Activated naive CD8-positive, alpha-beta T cell treated with anti-CD3 and anti-CD28 coated beads, Interleukin-2, amount 50 U/mL, for 24 hours (primary cell): ENCODE results near the gene PRRC2A.

ENCODE experiments used
- ATAC-seq: fragments of 150-1000 bp; cut with Tn5 transposase; one replicate; pipeline ENCODE4 v1.10.0; 2021
- DNase-seq: peaks from one replicate; pipeline ENCODE4 v3.0.0; 2021
- H3K27ac Mint-ChIP-seq: one replicate; pipeline ENCODE4 v1.8.0; 2021; ENCODE audit warnings: mild to moderate bottlenecking, mixed read lengths
- H3K27me3 Mint-ChIP-seq: one replicate; pipeline ENCODE4 v1.8.0; 2021; ENCODE audit warnings: mixed read lengths
- H3K36me3 Mint-ChIP-seq: one replicate; pipeline ENCODE4 v1.8.0; 2021; ENCODE audit warnings: low read depth, mixed read lengths
- H3K4me1 Mint-ChIP-seq: one replicate; pipeline ENCODE4 v1.8.0; 2021; ENCODE audit warnings: mixed read lengths
- H3K4me3 Mint-ChIP-seq: one replicate; pipeline ENCODE4 v1.8.0; 2021; ENCODE audit warnings: mild to moderate bottlenecking, moderate library complexity, mixed read lengths
- H3K9me3 Mint-ChIP-seq: one replicate; pipeline ENCODE4 v1.8.0; 2021; ENCODE audit warnings: mixed read lengths

PRRC2A gene

DNA sequence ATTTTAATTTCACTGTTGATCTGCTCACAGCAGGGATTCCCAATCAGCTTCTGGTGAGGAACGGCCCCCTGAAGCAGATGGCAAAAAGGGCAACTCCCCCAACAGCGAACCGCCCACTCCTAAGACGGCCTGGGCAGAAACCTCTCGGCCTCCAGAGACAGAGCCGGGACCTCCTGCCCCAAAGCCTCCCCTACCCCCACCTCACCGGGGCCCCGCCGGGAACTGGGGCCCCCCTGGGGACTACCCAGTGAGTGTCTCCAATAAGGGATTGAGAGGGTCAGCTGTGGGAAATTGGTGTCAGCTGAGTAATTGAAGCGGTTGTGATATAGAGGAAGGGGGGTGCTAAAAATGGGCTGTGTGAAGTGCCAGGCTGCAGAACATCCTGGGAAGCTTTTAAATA is 6.4 kb downstream of the PRRC2A start:
- H3K27ac Mint-ChIP-seq = no peak overlapping the region
- no peaks in the 10 kb centered on the region for H3K27me3 Mint-ChIP-seq
- H3K4me1 Mint-ChIP-seq = peaks cover 19% of the 10 kb centered on the region
- H3K9me3 Mint-ChIP-seq = no peaks in the 10 kb centered on the region
- H3K4me3 Mint-ChIP-seq = no peak overlapping the region
- DNase-seq (no peak), ATAC-seq (no peak)
- H3K36me3 Mint-ChIP-seq = peaks cover 79% of the 10 kb centered on the region

DNA sequence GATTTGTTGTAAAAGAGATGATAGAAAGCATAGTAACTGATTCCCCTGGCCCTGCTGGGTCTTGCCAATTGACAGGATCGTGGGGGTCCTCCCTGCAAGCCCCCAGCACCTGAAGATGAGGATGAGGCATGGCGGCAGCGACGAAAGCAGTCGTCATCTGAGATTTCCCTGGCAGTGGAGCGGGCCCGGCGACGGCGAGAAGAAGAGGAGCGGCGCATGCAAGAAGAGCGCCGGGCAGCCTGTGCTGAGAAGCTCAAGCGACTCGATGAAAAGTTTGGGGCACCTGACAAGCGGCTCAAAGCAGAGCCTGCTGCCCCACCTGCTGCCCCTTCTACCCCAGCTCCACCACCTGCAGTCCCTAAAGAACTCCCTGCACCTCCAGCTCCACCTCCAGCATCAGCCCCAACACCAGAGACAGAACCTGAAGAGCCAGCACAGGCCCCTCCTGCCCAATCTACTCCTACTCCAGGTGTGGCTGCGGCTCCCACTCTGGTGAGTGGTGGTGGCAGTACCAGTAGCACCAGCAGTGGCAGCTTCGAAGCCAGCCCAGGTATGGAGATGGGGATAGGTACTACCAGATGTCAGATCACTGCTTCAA is 7.3 kb downstream of the PRRC2A start:
- no peaks in the 10 kb centered on the region for H3K9me3 Mint-ChIP-seq
- peaks cover 73% of the 10 kb centered on the region for H3K36me3 Mint-ChIP-seq
- ATAC-seq (no peak), DNase-seq (no peak)
- H3K4me1 Mint-ChIP-seq = peaks cover 11% of the 10 kb centered on the region
- H3K27ac Mint-ChIP-seq = no peak overlapping the region
- H3K27me3 Mint-ChIP-seq = no peaks in the 10 kb centered on the region
- H3K4me3 Mint-ChIP-seq = no peak overlapping the region

- no peaks in the 10 kb centered on the region for H3K9me3 Mint-ChIP-seq
- H3K27ac Mint-ChIP-seq = peak overlapping the region; percentile 59
- peaks cover 68% of the 10 kb centered on the region for H3K36me3 Mint-ChIP-seq
- no peaks in the 10 kb centered on the region for H3K27me3 Mint-ChIP-seq
- DNase-seq (no peak), ATAC-seq (no peak)
- H3K4me3 Mint-ChIP-seq = no peak overlapping the region
- peaks cover 3% of the 10 kb centered on the region for H3K4me1 Mint-ChIP-seq
Measured at GRCh38 chr6:31629014-31629413, 8.5 kb downstream of the PRRC2A start.

DNA sequence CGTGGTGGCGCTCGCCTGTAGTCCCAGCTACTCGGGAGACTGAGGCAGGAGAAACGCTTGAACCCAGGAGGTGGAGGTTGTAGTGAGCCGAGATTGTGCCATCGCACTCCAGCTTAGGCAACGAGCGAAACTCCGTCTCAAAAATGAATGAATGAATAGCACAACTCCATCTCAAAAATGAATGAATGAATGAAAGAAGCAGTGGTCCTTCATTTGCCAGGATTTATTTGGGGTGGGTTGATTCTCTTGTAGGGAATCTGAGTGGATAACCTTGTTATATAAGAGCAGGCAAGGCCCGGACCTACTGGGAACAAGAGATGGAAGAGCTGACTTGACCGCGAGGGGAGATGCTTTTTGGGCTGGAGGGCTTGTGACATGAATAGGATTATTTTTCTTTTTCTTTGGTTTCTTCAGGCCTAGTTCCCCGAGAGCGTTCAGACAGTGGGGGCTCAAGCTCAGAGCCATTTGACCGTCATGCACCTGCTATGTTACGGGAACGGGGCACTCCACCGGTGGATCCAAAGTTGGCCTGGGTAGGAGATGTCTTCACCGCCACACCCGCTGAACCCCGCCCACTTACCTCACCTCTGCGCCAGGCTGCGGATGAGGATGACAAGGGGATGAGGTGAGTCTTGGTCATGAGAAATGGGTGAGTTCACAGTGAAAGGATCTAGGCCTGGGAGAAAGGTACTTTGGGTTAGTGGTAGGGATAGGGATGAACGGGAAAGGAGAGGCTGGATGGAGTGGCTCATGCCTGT is 9.8 kb downstream of the PRRC2A start:
- Mint-ChIP-seq H3K4me3 (no peak overlapping the region), H3K27ac (no peak overlapping the region), H3K4me1 (peaks cover 3% of the 10 kb centered on the region), H3K36me3 (peaks cover 68% of the 10 kb centered on the region), H3K9me3 (no peaks in the 10 kb centered on the region), H3K27me3 (no peaks in the 10 kb centered on the region)
- ATAC-seq (no peak), DNase-seq (no peak)

DNA sequence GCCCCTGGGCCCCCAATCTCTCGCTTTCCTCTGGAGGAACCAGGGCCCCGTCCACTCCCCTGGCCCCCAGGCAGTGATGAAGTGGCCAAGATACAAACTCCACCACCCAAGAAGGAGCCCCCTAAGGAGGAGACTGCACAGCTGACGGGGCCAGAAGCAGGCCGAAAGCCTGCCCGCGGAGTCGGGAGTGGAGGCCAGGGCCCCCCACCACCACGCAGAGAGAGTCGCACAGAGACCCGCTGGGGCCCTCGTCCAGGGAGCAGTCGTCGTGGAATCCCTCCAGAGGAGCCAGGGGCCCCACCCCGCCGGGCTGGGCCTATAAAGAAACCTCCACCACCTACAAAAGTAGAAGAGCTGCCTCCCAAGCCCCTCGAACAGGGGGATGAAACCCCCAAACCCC is 10.7 kb downstream of the PRRC2A start:
- no peaks in the 10 kb centered on the region for H3K27me3 Mint-ChIP-seq
- no peak overlapping the region for H3K4me3 Mint-ChIP-seq
- DNase-seq (no peak), ATAC-seq (no peak)
- H3K4me1 Mint-ChIP-seq = peaks cover 3% of the 10 kb centered on the region
- peaks cover 63% of the 10 kb centered on the region for H3K36me3 Mint-ChIP-seq
- H3K27ac Mint-ChIP-seq = no peak overlapping the region
- no peaks in the 10 kb centered on the region for H3K9me3 Mint-ChIP-seq

DNA sequence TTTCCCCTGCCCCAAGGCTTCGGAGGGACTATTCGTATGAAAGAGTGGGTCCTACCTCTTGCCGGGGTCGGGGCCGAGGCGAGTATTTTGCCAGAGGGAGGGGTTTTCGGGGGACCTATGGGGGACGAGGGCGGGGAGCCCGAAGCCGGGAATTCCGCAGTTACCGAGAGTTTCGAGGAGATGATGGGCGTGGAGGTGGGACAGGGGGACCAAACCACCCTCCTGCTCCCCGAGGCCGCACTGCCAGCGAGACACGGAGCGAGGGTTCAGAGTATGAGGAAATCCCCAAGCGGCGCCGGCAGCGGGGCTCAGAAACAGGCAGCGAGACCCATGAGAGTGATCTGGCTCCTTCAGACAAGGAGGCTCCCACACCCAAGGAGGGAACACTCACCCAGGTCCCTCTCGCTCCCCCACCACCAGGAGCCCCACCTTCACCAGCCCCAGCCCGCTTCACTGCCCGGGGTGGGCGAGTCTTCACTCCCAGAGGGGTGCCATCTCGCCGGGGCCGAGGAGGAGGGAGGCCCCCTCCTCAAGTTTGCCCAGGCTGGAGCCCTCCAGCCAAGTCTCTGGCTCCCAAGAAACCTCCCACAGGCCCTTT is 11.3 kb downstream of the PRRC2A start:
- Mint-ChIP-seq H3K4me3 (no peak overlapping the region), H3K27ac (no peak overlapping the region), H3K36me3 (peaks cover 63% of the 10 kb centered on the region), H3K9me3 (no peaks in the 10 kb centered on the region), H3K4me1 (peaks cover 2% of the 10 kb centered on the region), H3K27me3 (no peaks in the 10 kb centered on the region)
- ATAC-seq (no peak), DNase-seq (no peak)

DNA sequence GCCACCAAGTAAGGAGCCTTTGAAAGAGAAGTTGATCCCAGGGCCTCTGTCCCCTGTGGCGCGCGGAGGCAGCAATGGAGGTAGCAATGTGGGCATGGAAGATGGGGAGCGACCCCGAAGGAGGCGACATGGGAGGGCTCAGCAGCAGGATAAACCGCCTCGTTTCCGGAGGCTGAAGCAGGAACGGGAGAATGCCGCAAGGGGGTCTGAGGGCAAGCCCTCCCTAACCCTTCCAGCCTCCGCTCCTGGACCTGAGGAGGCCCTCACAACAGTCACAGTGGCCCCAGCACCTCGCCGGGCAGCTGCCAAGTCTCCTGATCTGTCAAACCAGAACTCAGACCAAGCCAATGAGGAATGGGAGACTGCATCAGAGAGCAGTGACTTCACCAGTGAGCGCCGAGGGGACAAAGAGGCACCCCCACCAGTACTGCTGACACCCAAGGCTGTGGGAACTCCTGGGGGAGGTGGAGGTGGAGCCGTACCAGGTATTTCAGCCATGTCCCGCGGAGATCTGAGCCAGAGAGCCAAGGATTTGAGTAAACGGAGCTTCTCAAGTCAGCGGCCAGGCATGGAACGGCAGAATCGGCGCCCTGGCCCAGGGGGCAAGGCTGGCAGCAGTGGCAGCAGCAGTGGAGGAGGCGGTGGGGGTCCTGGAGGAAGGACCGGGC is 11.9 kb downstream of the PRRC2A start:
- no peaks in the 10 kb centered on the region for H3K9me3 Mint-ChIP-seq
- H3K27ac Mint-ChIP-seq = no peak overlapping the region
- H3K4me3 Mint-ChIP-seq = no peak overlapping the region
- H3K36me3 Mint-ChIP-seq = peaks cover 63% of the 10 kb centered on the region
- ATAC-seq (no peak), DNase-seq (no peak)
- peaks cover 2% of the 10 kb centered on the region for H3K4me1 Mint-ChIP-seq
- no peaks in the 10 kb centered on the region for H3K27me3 Mint-ChIP-seq

GRCh38 chr6:31633447-31633846 is 12.9 kb downstream of the PRRC2A start:
- ATAC-seq (no peak), DNase-seq (no peak)
- H3K9me3 Mint-ChIP-seq = no peaks in the 10 kb centered on the region
- no peaks in the 10 kb centered on the region for H3K27me3 Mint-ChIP-seq
- peaks cover 58% of the 10 kb centered on the region for H3K36me3 Mint-ChIP-seq
- H3K4me1 Mint-ChIP-seq = peaks cover 2% of the 10 kb centered on the region
- H3K27ac Mint-ChIP-seq = peak overlapping the region; percentile 31
- H3K4me3 Mint-ChIP-seq = no peak overlapping the region

DNA sequence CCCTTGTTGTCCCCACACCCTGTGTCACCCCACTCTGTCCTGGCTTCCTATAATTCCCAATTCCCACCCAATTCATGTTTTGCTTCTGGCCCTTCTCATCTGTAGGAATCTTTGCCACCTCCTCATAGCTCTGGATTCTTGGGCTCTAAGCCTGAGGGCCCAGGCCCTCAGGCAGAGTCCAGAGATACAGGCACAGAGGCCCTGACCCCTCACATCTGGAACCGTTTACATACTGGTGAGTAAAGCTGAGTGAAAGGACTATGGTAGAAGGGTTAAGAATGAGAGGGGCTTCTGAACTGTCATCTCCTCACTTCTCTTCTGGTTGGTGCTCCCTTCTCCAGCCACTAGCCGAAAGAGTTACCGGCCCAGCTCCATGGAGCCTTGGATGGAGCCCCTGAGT is 13.6 kb downstream of the PRRC2A start:
- H3K27me3 Mint-ChIP-seq = no peaks in the 10 kb centered on the region
- H3K27ac Mint-ChIP-seq = peak overlapping the region; percentile 24
- DNase-seq (no peak), ATAC-seq (no peak)
- no peaks in the 10 kb centered on the region for H3K9me3 Mint-ChIP-seq
- H3K36me3 Mint-ChIP-seq = peaks cover 55% of the 10 kb centered on the region
- H3K4me1 Mint-ChIP-seq = peaks cover 7% of the 10 kb centered on the region
- no peak overlapping the region for H3K4me3 Mint-ChIP-seq

- ATAC-seq (no peak), DNase-seq (no peak)
- H3K27me3 Mint-ChIP-seq = no peaks in the 10 kb centered on the region
- H3K4me3 Mint-ChIP-seq = no peak overlapping the region
- H3K27ac Mint-ChIP-seq = no peak overlapping the region
- no peaks in the 10 kb centered on the region for H3K9me3 Mint-ChIP-seq
- H3K4me1 Mint-ChIP-seq = peaks cover 15% of the 10 kb centered on the region
- peaks cover 57% of the 10 kb centered on the region for H3K36me3 Mint-ChIP-seq
Measured at GRCh38 chr6:31634969-31635575, 14.6 kb downstream of the PRRC2A start.

- ATAC-seq (no peak), DNase-seq (no peak)
- H3K27ac Mint-ChIP-seq = no peak overlapping the region
- H3K4me1 Mint-ChIP-seq = peaks cover 18% of the 10 kb centered on the region
- peaks cover 53% of the 10 kb centered on the region for H3K36me3 Mint-ChIP-seq
- H3K27me3 Mint-ChIP-seq = no peaks in the 10 kb centered on the region
- H3K9me3 Mint-ChIP-seq = no peaks in the 10 kb centered on the region
- H3K4me3 Mint-ChIP-seq = no peak overlapping the region
Measured at GRCh38 chr6:31636698-31637596, 16.4 kb downstream of the PRRC2A start.

GRCh38 chr6:31639043-31639442 is 18.5 kb downstream of the PRRC2A start:
- DNase-seq (no peak), ATAC-seq (no peak)
- H3K4me1 Mint-ChIP-seq = peaks cover 18% of the 10 kb centered on the region
- no peak overlapping the region for H3K4me3 Mint-ChIP-seq
- peaks cover 47% of the 10 kb centered on the region for H3K36me3 Mint-ChIP-seq
- H3K27ac Mint-ChIP-seq = peak overlapping the region; percentile 86
- H3K9me3 Mint-ChIP-seq = no peaks in the 10 kb centered on the region
- H3K27me3 Mint-ChIP-seq = no peaks in the 10 kb centered on the region

- H3K36me3 Mint-ChIP-seq = peaks cover 43% of the 10 kb centered on the region
Measured at GRCh38 chr6:31639449-31639861, 18.9 kb downstream of the PRRC2A start.

DNA sequence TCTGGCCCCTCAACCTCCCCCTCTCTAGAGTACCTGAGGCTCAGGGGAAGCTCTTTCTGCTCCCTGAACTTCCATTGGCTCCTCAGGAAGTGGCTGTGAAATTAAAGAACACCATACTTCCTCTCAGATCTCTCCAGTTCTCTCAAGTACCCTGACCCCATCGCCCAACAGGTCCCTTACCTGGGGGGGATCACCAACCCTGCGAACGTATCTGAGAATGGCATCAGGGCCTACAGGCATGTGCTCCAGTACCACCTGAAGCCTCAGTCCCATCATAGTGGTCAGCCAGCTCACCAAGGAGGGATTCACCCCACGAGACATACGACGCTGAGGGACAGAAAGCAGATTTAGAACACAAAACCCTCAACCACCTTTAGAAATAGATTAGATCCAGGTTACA is 20.1 kb downstream of the PRRC2A start:
- no peak overlapping the region for H3K4me3 Mint-ChIP-seq
- peaks cover 21% of the 10 kb centered on the region for H3K4me1 Mint-ChIP-seq
- no peaks in the 10 kb centered on the region for H3K9me3 Mint-ChIP-seq
- peaks cover 42% of the 10 kb centered on the region for H3K36me3 Mint-ChIP-seq
- peak overlapping the region; percentile 75 for H3K27ac Mint-ChIP-seq
- H3K27me3 Mint-ChIP-seq = no peaks in the 10 kb centered on the region
- ATAC-seq = no peak
- DNase-seq = no peak

More at GRCh38 chr6:31639449-31639861, 18.9 kb downstream of the PRRC2A start:
- no peaks in the 10 kb centered on the region for H3K27me3 Mint-ChIP-seq
- no peak overlapping the region for H3K4me3 Mint-ChIP-seq
- H3K4me1 Mint-ChIP-seq = peaks cover 18% of the 10 kb centered on the region
- H3K27ac Mint-ChIP-seq = peak overlapping the region; percentile 86
- ATAC-seq (peak; percentile 82), DNase-seq (peak; percentile 46)
- H3K9me3 Mint-ChIP-seq = no peaks in the 10 kb centered on the region
